MM.1S (cell line): ENCODE data around the gene HCN2.

Source experiments
- DNase-seq: peaks from one replicate; pipeline ENCODE4 v3.0.0-alpha.2; 2015
- H2AFZ ChIP-seq: fragments of 300-600 bp; sonication (generic); 2 replicates; pipeline ENCODE4 v1.6.0; 2016; ENCODE audit warnings: antibody characterized with exemption, low read length
- H3F3A ChIP-seq: fragments of 300-600 bp; sonication (generic); 2 replicates; pipeline ENCODE4 v1.6.1; 2016; ENCODE audit warnings: mild to moderate bottlenecking, antibody characterized with exemption, low read length, moderate library complexity, mixed read lengths; ENCODE audit not compliant: insufficient read depth
- H3K27ac ChIP-seq: fragments of 300-600 bp; sonication (generic); 2 replicates; pipeline ENCODE4 v1.5.1; 2016; ENCODE audit warnings: mild to moderate bottlenecking, low read length
- H3K27me3 ChIP-seq: fragments of 300-600 bp; sonication (generic); replicated peaks from 2 replicates; pipeline ENCODE4 v1.6.0; 2016; ENCODE audit warnings: low read length; ENCODE audit not compliant: insufficient read depth
- H3K36me3 ChIP-seq: fragments of 300-600 bp; sonication (generic); replicated peaks from 2 replicates; pipeline ENCODE4 v1.6.1; 2016; ENCODE audit warnings: mild to moderate bottlenecking, low read length, mixed read lengths; ENCODE audit not compliant: insufficient read depth
- H3K4me1 ChIP-seq: fragments of 300-600 bp; sonication (generic); 2 replicates; pipeline ENCODE4 v1.6.1; 2016; ENCODE audit warnings: low read length, mixed read lengths
- H3K4me2 ChIP-seq: fragments of 300-600 bp; sonication (generic); 2 replicates; pipeline ENCODE4 v1.6.0; 2016; ENCODE audit warnings: low read depth, low read length
- H3K4me3 ChIP-seq: fragments of 300-600 bp; sonication (generic); 2 replicates; pipeline ENCODE4 v1.5.1; 2016; ENCODE audit warnings: low read length, mixed read lengths
- H3K79me2 ChIP-seq: fragments of 300-600 bp; sonication (generic); 2 replicates; pipeline ENCODE4 v1.6.1; 2016; ENCODE audit warnings: mixed run types, low read length, mixed read lengths
- H3K9ac ChIP-seq: fragments of 300-600 bp; sonication (generic); 2 replicates; pipeline ENCODE4 v1.6.1; 2016; ENCODE audit warnings: low read length, mixed read lengths
- H3K9me2 ChIP-seq: fragments of 300-600 bp; sonication (generic); replicated peaks from 2 replicates; pipeline ENCODE4 v1.6.1; 2016; ENCODE audit warnings: mild to moderate bottlenecking, low read length, mixed read lengths; ENCODE audit not compliant: insufficient read depth
- H3K9me3 ChIP-seq: fragments of 300-600 bp; sonication (generic); replicated peaks from 2 replicates; pipeline ENCODE4 v1.6.1; 2016; ENCODE audit warnings: mild to moderate bottlenecking, low read length, mixed read lengths; ENCODE audit not compliant: insufficient read depth
- H4K20me1 ChIP-seq: fragments of 300-600 bp; sonication (generic); 2 replicates; pipeline ENCODE4 v1.6.1; 2016; ENCODE audit warnings: mild to moderate bottlenecking, low read length, moderate library complexity, mixed read lengths; ENCODE audit not compliant: insufficient read depth
- CTCF ChIP-seq: fragments of 300-600 bp; sonication (generic); IDR thresholded peaks from 2 replicates; pipeline ENCODE4 v1.5.1; 2016; ENCODE audit warnings: antibody characterized with exemption, low read length, mixed read lengths
- EZH2 ChIP-seq: fragments of 300-600 bp; sonication (generic); optimal IDR thresholded peaks from 2 replicates; pipeline ENCODE3; 2017; ENCODE audit warnings: low read depth, mild to moderate bottlenecking, antibody characterized with exemption, low read length, mixed read lengths
- EZH2phosphoT487 ChIP-seq: fragments of 300-600 bp; sonication (generic); IDR thresholded peaks from 2 replicates; pipeline ENCODE4 v1.6.1; 2018; ENCODE audit warnings: antibody characterized with exemption, low read length

Gene HCN2

GRCh38 chr19:571566-571974 lies 18.1 kb upstream of the HCN2 start:
- H3K9me2 ChIP-seq = no peaks in the 10 kb centered on the region
- H3K9ac ChIP-seq = peak overlapping the region; percentile 70
- no peaks in the 10 kb centered on the region for H3K27me3 ChIP-seq
- peaks cover 41% of the 10 kb centered on the region for H3K79me2 ChIP-seq
- H3K27ac ChIP-seq = peak overlapping the region; percentile 87
- H3K9me3 ChIP-seq = no peaks in the 10 kb centered on the region
- peaks cover 8% of the 10 kb centered on the region; the same call in 1 of the 2 replicates for H3K4me1 ChIP-seq
- DNase-seq = peak; percentile 68
- TF ChIP-seq EZH2 = no peak
- TF ChIP-seq EZH2phosphoT487 = no peak
- TF ChIP-seq CTCF = no peak
- H2AFZ ChIP-seq = peak overlapping the region; percentile 88
- peak overlapping the region; percentile 96 for H3K4me2 ChIP-seq
- no peaks in the 10 kb centered on the region for H3K36me3 ChIP-seq
- peaks cover 15% of the 10 kb centered on the region for H4K20me1 ChIP-seq
- peaks cover 14% of the 10 kb centered on the region for H3F3A ChIP-seq
- H3K4me3 ChIP-seq = peak overlapping the region; percentile 77

- H3K27ac ChIP-seq = peak within 1 kb of the TSS; percentile 87
- peak within 1 kb of the TSS; percentile 88 for H2AFZ ChIP-seq
- H3K9me2 ChIP-seq = no peaks in the 10 kb centered on the region
- peaks cover 18% of the 10 kb centered on the region for H4K20me1 ChIP-seq
- H3K27me3 ChIP-seq = no peaks in the 10 kb centered on the region
- no peaks in the 10 kb centered on the region; the same call in 1 of the 2 replicates for H3K36me3 ChIP-seq
- H3K4me1 ChIP-seq = peaks cover 8% of the 10 kb centered on the region; the same call in 1 of the 2 replicates
- TF ChIP-seq CTCF = no peak
- no peak for TF ChIP-seq EZH2phosphoT487
- no peak for TF ChIP-seq EZH2
- DNase-seq = peak; percentile 100
- H3F3A ChIP-seq = peaks cover 14% of the 10 kb centered on the region
- H3K4me3 ChIP-seq = peak within 1 kb of the TSS; percentile 95
- H3K79me2 ChIP-seq = peaks cover 48% of the 10 kb centered on the region
- no peaks in the 10 kb centered on the region for H3K9me3 ChIP-seq
- peak within 1 kb of the TSS; percentile 99 for H3K9ac ChIP-seq
- H3K4me2 ChIP-seq = peak within 1 kb of the TSS; percentile 98
Observed at GRCh38 chr19:572140-572742, 17.4 kb upstream of the HCN2 start, which contains the start of gene BSG. TSS of gene BSG (plus strand) at chr19:572596. CDS start at chr19:572635, 39 bp downstream.

GRCh38 chr19:572743-573518 lies 16.8 kb upstream of the HCN2 start:
- H3K79me2 ChIP-seq = peaks cover 55% of the 10 kb centered on the region
- peak overlapping the region; percentile 37; the same call in 1 of the 2 replicates for H3K27ac ChIP-seq

More at GRCh38 chr19:572743-573518, 16.8 kb upstream of the HCN2 start:
- peak overlapping the region; percentile 95 for H3K4me3 ChIP-seq
- peaks cover 8% of the 10 kb centered on the region; the same call in 1 of the 2 replicates for H3K4me1 ChIP-seq
- H3K27me3 ChIP-seq = no peaks in the 10 kb centered on the region
- H3K36me3 ChIP-seq = no peaks in the 10 kb centered on the region; the same call in 1 of the 2 replicates
- DNase-seq = peak; percentile 28
- H4K20me1 ChIP-seq = peaks cover 20% of the 10 kb centered on the region
- H3K9me3 ChIP-seq = no peaks in the 10 kb centered on the region
- H3K9ac ChIP-seq = peak overlapping the region; percentile 99
- H3K9me2 ChIP-seq = no peaks in the 10 kb centered on the region
- peaks cover 14% of the 10 kb centered on the region for H3F3A ChIP-seq
- peak overlapping the region; percentile 84 for H2AFZ ChIP-seq
- peak overlapping the region; percentile 98 for H3K4me2 ChIP-seq
- TF ChIP-seq EZH2phosphoT487 (no peak), CTCF (no peak), EZH2 (no peak)
